Medulla oblongata (tissue), 1 donor: ENCODE measurements around the gene PRLH.
A peak's percentile ranks its signal among the peaks of the same experiment; 100 is the strongest.

Experiments used
- DNase-seq: peaks from one replicate; pipeline ENCODE4 v3.0.0-alpha.2; 2015; ENCODE audit errors: extremely low spot score

PRLH gene, protein sequence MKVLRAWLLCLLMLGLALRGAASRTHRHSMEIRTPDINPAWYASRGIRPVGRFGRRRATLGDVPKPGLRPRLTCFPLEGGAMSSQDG

DNA sequence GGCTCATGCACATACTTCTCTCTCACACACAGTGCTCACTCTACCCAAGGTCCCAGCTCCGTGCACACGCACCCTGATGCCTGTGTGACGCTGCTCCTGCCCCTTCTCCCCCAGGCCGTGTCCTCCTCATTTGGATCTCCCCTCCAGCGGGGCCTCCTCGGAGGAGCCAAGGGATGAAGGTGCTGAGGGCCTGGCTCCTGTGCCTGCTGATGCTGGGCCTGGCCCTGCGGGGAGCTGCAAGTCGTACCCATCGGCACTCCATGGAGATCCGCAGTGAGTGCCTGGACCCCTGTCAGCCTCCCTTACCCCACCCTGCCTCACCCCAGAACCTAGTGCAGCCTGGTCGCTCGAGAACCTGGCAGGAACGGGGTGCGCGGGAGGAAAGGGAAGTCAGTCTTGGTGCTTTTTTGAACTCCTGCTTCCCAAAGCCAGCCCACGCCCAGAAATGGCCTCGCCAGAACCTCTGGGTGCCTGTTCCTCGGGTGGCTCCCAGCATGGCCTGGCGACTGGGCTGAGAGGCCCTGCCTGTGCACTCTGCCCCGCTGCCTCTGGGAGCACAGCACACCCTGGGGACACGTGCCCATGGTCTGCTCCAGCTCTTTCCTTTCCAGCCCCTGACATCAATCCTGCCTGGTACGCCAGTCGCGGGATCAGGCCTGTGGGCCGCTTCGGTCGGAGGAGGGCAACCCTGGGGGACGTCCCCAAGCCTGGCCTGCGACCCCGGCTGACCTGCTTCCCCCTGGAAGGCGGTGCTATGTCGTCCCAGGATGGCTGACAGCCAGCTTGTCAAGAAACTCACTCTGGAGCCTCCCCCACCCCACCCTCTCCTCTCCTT lies at the start of gene PRLH:
PRLH (plus strand) TSS at position 174 of the 835 bp plus-strand sequence; CDS start at position 174, 0 bp downstream.
- DNase-seq = no peak

GRCh38 chr2:237517163-237517562 lies 49.2 kb upstream of the PRLH start:
- no peak for DNase-seq

DNA sequence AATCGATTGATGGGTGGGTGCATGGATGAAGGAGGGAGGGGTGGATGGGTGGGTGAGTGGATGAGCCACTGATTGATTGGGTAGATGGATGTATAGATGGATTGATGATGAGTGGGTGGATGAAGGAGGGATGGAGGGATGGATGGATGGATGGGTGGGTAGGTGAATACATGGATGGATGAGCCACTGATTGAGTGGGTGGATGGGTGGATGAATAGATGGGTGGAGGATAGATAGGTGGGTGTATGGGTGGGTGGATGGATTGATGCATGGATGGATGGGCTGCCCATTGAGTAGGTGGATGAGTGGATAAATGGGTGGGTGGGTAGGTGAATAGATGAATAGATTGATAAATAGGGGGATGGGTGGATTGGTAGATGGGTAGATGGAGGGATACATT lies 48.4 kb upstream of the PRLH start:
- no peak for DNase-seq

GRCh38 chr2:237519506-237520245 lies 46.7 kb upstream of the PRLH start:
- no peak for DNase-seq

DNA sequence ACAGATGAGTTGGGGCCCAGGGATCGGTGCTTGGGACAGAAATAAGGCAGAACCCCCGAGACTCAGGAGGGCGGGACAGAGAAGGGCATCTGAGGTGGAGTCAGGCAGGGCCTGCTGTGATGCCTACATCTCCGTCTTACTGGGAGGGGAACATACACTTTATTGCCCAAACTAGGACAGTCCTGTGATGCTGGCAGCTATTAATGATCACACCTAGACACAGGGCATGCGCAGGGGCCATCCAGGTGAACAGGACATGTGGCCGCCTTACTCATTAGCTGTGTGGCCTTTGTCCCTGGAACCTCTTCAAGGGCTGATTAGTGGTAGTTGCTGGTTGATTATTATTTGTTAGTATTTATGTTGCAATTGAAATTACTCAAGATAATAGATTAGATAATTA lies 46.1 kb upstream of the PRLH start:
- no peak for DNase-seq

DNA sequence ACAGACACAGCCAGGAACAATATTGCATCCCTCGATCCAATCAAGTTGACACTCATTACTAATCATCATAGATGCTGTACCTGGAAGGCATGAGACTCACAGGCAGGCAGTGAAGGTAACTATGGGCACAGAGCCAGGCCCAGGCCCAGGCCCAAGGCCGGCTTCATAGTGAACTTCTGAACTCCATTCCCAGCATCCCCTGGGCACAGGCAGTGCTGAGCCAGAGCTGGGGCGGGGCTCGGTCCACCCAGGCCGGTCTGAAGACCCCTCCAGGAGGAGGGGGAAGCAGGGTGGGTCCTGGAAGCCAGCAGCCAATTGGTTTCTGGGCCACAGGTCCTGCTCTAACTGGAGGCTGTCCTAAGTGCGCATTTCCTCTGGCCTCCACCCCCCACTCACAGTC lies 41.7 kb upstream of the PRLH start:
- no peak for DNase-seq

DNA sequence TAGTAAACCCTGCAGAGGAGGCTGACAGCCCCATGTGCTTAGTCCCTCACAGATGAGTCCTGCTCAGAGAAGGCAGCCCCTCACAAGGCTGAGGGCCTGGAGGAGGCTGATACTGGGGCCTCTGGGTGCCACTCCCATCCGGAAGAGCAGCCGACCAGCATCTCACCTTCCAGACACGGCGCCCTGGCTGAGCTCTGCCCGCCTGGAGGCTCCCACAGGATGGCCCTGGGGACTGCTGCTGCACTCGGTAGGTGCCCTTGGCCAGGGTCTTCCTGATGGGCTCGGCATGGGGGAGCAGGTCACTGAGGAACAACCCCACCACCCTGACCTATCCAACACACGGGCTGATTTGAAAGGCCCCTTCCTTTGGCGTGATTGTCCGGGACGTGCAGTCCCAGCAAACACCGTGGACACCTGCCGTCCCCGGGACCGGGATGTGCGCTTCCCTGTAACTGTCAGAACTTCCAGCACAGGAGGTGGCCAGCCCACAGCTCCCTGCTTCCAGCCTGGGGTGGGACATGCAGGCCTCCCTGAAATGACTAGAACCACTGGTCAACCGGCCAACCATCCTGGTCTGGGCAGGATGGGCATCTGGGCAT lies 40.7 kb upstream of the PRLH start:
- DNase-seq = no peak

DNA sequence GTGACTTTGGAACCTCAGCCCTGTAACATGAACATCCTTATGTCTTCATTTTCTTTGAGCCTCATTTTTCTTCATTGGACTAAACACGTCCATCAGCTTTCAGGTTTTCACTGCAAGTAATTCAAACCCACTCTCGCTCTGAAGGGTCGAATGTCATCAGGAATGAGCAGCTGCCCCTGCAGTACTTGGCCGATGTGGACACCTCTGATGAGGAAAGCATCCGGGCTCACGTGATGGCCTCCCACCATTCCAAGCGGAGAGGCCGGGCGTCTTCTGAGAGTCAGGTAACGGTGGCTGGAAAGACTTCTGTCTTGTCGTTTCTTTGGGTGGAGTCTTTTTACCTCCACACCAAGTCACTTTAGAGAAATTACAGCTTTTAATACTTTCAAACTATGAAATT lies 39.1 kb upstream of the PRLH start:
- DNase-seq = no peak

- no peak for DNase-seq
Observed at GRCh38 chr2:237527766-237528165, 38.6 kb upstream of the PRLH start.

- peak; percentile 74 for DNase-seq
Observed at GRCh38 chr2:237529452-237530402, 36.6 kb upstream of the PRLH start.

DNA sequence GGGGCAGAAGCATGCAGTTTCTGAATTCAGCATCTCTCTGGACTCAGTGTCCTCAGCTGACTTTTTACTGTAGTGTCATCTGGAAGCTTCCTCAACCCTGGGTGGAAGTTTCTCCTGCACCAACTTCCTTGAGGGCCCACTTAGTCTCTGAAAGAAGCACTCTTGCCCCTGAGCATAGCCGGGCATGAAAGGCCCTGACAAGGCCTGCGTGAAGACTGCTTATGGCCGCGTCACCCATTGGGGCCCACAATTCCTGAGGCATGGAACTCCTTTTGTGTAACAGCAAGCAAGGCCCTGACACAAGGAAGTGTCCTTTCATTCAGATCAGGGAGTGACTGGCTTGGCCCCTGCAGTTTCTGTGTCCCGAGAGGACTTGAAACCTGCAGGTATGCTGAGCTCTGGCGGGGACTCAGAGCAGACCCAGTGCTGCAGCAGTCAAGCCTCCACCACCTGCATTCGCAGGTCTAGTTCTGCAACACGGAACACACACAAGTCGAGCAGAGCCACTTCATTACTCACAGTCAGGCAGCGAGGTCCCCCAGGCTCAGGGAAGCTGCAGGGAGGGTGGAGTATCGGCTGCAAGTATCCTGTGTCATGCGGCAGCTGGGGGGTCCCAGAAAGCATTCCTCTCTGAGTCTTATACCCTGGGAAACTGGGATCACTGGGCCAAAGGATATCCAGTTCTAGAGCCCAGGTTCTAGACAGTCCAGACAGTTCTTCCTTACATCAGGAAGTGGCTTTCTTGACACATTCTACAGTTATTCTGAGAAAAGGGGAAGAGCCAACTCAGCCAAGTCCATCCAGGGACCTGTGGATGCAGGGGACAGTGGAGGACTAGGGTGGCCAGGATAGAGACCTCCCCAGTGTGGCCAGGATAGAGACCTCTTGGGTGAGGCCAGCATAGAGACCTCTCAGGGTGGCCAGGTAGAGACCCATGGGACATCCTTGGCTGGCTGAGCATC lies 35.6 kb upstream of the PRLH start:
- peak; percentile 32 for DNase-seq

GRCh38 chr2:237532160-237532559 lies 34.2 kb upstream of the PRLH start:
- no peak for DNase-seq

DNA sequence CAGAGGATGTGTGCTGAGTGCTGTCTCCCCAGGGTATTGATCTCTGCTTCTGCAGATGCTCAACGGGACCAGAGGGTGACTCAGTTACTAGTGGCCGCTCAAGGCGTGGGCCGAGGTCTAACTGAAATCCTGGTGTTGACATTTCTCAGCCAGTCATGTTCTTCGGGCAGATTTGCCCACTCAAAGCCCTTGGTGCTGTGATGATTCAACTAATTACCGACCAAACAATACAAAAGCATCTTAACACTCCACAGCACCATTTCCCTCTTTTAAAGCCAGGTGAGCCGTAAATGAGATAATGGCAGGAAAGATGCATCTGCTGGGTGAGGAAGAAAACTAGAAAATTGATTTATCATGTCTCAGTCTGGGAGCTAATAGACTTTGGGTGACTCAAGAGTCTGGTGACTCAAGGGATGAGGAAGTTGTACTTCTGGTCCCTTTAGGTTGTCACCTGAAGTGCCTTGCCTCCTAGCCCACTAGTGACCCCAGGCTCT lies 32.7 kb upstream of the PRLH start:
- no peak for DNase-seq

GRCh38 chr2:237534380-237534779 lies 32.0 kb upstream of the PRLH start:
- DNase-seq = no peak

DNA sequence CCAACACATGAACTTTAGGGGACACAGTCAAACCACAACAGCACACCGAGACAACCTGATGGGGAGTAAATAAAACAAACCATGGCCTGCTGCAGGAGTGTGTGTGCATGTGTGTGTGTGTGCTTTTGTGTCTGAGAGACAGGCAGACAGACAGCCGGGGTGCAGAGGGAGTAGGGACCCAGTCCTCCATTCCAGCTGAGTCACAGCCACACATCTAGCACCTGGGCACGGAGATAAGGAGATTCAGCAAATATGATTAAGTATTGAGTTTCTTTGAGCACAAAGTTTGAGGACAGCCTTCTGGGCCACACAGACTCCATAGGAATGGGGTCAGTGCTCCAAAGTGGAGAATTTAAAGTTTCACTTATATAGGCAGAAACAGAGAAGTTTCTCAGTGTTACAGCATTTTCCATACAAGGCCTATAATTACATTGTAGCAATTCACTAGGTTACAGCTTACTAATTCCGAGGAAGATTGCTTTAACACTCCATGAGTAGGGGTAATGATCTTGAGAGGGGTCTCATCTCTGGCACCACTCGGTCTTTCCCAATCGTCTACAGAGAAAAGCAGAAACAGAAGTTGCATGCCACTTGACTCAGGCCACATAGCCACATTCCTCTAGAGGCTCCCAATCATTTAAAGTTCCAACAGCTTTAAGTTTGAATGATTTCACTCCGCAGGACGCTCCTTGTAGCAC lies 30.8 kb upstream of the PRLH start:
- DNase-seq = no peak

DNA sequence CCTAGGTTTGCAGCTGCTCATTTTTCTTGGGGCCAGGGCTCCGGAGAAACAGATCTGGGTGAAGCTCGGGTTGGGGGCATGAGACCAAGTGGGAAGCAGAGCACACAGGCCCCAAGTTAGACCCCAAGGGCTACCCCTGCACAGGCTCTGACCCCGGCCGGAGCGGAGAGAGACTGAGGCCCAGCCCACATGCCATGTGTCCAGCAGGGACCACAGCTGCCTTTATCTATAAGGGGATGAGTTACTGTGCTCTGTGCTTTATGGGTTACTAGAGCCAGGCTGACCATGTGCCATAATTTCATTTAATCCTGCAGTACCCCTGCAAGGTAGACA lies 30.3 kb upstream of the PRLH start:
- DNase-seq = no peak

DNA sequence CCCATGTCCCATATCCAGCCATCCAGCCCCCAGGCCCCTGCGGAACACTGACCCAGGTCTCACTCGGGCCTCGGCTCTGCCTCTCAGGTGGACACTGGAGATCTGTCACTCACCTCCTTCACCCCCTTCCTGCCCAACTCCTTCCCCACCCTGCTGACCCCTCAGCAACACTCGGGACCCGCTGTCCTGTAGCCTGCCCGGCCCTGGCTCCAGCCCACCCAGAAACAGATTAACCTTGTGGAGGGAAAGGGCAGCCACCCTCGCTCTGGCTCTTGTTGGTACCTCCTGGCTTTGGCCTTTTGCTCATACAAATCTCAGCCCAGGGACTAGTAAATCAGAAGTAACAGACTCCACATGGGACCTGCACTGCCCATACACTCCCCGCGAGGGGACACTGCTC lies 29.8 kb upstream of the PRLH start:
- no peak for DNase-seq

GRCh38 chr2:237538001-237538720 lies 28.2 kb upstream of the PRLH start:
- no peak for DNase-seq

DNA sequence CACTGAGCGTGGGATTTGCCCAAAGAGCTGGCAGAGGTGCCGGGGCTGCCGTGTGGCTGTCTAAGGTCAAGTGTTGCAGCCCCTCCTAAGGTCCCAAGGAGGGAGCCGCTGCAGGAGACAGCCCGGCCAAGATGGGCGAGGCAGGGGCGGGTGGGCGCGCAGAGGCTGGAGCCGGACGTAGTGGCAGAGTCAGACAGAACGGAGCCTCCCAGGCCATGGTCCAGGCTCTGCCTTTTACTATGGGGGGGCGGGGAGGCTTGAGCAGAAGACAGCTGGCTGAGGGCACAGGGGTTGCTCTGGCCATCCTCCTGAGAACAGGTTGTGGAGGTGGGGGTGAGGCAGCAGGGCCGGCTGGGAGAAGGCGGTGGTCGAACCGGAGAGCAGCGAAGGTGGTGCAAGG lies 27.5 kb upstream of the PRLH start:
- DNase-seq = no peak
